GM23338 (cell line): ENCODE data around the gene PDLIM5. TPM values are rescaled to one million over a fixed set of nuclear protein-coding genes. Genes with fewer than 3 reads are reported as not detected.

Experiments used
- ATAC-seq: fragments of 200-7000 bp; cut with Tn5 transposase; 3 replicates; pipeline ENCODE4 v1.9.1; 2020
- DNase-seq: peaks from one replicate; pipeline ENCODE4 v3.0.0-alpha.2; 2015; ENCODE audit warnings: low spot score
- H2AFZ ChIP-seq: fragments of 200-600 bp; sonication (generic); 2 replicates; pipeline ENCODE4 v1.8.0; 2016; ENCODE audit warnings: antibody characterized with exemption, mild to moderate bottlenecking, moderate library complexity
- H3F3A ChIP-seq: fragments of 200-600 bp; sonication (generic); replicated peaks from 2 replicates; pipeline ENCODE4 v1.8.0; 2017; ENCODE audit warnings: antibody characterized with exemption, mixed run types, low read depth
- H3K27ac ChIP-seq: fragments of 200-600 bp; sonication (generic); 2 replicates; pipeline ENCODE4 v1.6.1; 2016; ENCODE audit warnings: low read depth
- H3K27me3 ChIP-seq: fragments of 200-600 bp; sonication (generic); 2 replicates; pipeline ENCODE4 v1.8.0; 2016; ENCODE audit warnings: mild to moderate bottlenecking, mixed run types, moderate library complexity; ENCODE audit not compliant: insufficient read depth
- H3K36me3 ChIP-seq: fragments of 200-600 bp; sonication (generic); 2 replicates; pipeline ENCODE4 v1.8.0; 2016; ENCODE audit warnings: mild to moderate bottlenecking; ENCODE audit not compliant: insufficient read depth
- H3K4me1 ChIP-seq: fragments of 200-600 bp; sonication (generic); 2 replicates; pipeline ENCODE4 v1.8.0; 2016; ENCODE audit warnings: mild to moderate bottlenecking, moderate library complexity; ENCODE audit not compliant: insufficient read depth
- H3K4me2 ChIP-seq: fragments of 200-600 bp; sonication (generic); 2 replicates; pipeline ENCODE4 v1.7.1; 2017; ENCODE audit warnings: mixed run types
- H3K4me3 ChIP-seq: fragments of 200-600 bp; sonication (generic); 2 replicates; pipeline ENCODE4 v1.6.1; 2016; ENCODE audit warnings: mixed run types
- H3K79me2 ChIP-seq: fragments of 200-600 bp; sonication (generic); replicated peaks from 2 replicates; pipeline ENCODE4 v1.8.0; 2017; ENCODE audit warnings: mild to moderate bottlenecking; ENCODE audit not compliant: insufficient read depth
- H3K9me2 ChIP-seq: fragments of 200-600 bp; sonication (generic); 2 replicates; pipeline ENCODE4 v1.8.0; 2017; ENCODE audit not compliant: insufficient read depth
- H4K20me1 ChIP-seq: fragments of 200-600 bp; sonication (generic); replicated peaks from 2 replicates; pipeline ENCODE4 v1.8.0; 2017; ENCODE audit warnings: mild to moderate bottlenecking; ENCODE audit not compliant: insufficient read depth
- H3K27ac Mint-ChIP-seq: 2 replicates; pipeline ENCODE4 v1.8.0; 2020; ENCODE audit warnings: inconsistent platforms, mild to moderate bottlenecking, moderate library complexity, mixed read lengths
- H3K27me3 Mint-ChIP-seq: 3 replicates; pipeline ENCODE4 v1.8.0; 2022; ENCODE audit warnings: low read depth, mild to moderate bottlenecking, moderate library complexity, mixed read lengths, inconsistent platforms; ENCODE audit not compliant: insufficient read depth, poor library complexity
- H3K36me3 Mint-ChIP-seq: 3 replicates; pipeline ENCODE4 v1.8.0; 2021; ENCODE audit warnings: low read depth, mild to moderate bottlenecking, inconsistent platforms, moderate library complexity, mixed read lengths
- H3K4me1 Mint-ChIP-seq: 3 replicates; pipeline ENCODE4 v1.8.0; 2020; ENCODE audit warnings: mild to moderate bottlenecking, inconsistent platforms, mixed read lengths
- H3K4me3 Mint-ChIP-seq: 3 replicates; pipeline ENCODE4 v1.8.0; 2021; ENCODE audit warnings: moderate library complexity, mild to moderate bottlenecking, inconsistent platforms, mixed read lengths
- H3K9me3 Mint-ChIP-seq: 3 replicates; pipeline ENCODE4 v1.8.0; 2020; ENCODE audit warnings: moderate library complexity, mild to moderate bottlenecking, inconsistent platforms, mixed read lengths
- CREB1 ChIP-seq: fragments of 250-450 bp; sonication (Bioruptor Pico); IDR thresholded peaks from 2 replicates; pipeline ENCODE4 v1.5.0; 2020; ENCODE audit warnings: low read depth, mild to moderate bottlenecking, moderate library complexity
- EZH2phosphoT487 ChIP-seq: fragments of 200-600 bp; sonication (generic); IDR thresholded peaks from one replicate; pipeline ENCODE4 v1.8.1; 2018; ENCODE audit warnings: antibody characterized with exemption; ENCODE audit not compliant: unreplicated experiment
- JUNB ChIP-seq: IDR thresholded peaks from one replicate; pipeline ENCODE4 v1.6.1; 2016; ENCODE audit warnings: antibody characterized with exemption; ENCODE audit not compliant: unreplicated experiment
- NANOG ChIP-seq: IDR thresholded peaks from 2 replicates; pipeline ENCODE4 v1.6.1; 2016; ENCODE audit warnings: antibody characterized with exemption, borderline replicate concordance
- STAT1 ChIP-seq: IDR thresholded peaks from one replicate; pipeline ENCODE4 v1.6.1; 2016; ENCODE audit warnings: antibody characterized with exemption; ENCODE audit not compliant: unreplicated experiment
- ZNF114 ChIP-seq: fragments of 250-450 bp; sonication (Bioruptor Pico); IDR thresholded peaks from 2 replicates; pipeline ENCODE4 v1.5.0; 2020; ENCODE audit warnings: mild to moderate bottlenecking, moderate library complexity
- ZNF331 ChIP-seq: fragments of 250-450 bp; sonication (Bioruptor Pico); IDR thresholded peaks from 2 replicates; pipeline ENCODE4 v1.5.0; 2020; ENCODE audit warnings: low read depth, mild to moderate bottlenecking, moderate library complexity
- polyA plus RNA-seq: library from polyadenylated mRNA; unstranded; fragments of >200 nt; fragmentation: Nextera tagmentation; extraction: Ambion mirVana; gene quantifications from 2 replicates; pipeline ENCODE4 v1.2.1, GENCODE V29; 2016
- total RNA-seq: library from RNA; depleted of rRNA; stranded (reverse); fragments of >200 nt; shearing (Covaris generic); gene quantifications from 2 replicates; pipeline ENCODE4 v1.2.3, GENCODE V29; 2014
- TF ChIP-seq, protein P1 (sequence below): fragments of 250-450 bp; sonication (Bioruptor Pico); IDR thresholded peaks from 2 replicates; pipeline ENCODE4 v1.5.0; 2020; ENCODE audit warnings: mild to moderate bottlenecking, moderate library complexity
- TF ChIP-seq, protein P2 (sequence below), 2 experiments: fragments of 200-600 bp in 1 of 2; sonication (generic) in 1 of 2; conservative IDR thresholded peaks; 2 replicates each; pipeline versions ENCODE4 v1.5.1 to v1.6.1; 2016 to 2017; ENCODE audit warnings: antibody characterized with exemption in 2 of 2, low read depth in 2 of 2, mild to moderate bottlenecking in 2 of 2, moderate library complexity in 1 of 2

PDLIM5 gene
- total and polyA plus RNA-seq, 2 experiments from 2014 or later = 45.2 to 53.0 TPM

GRCh38 chr4:94461506-94461905, 9.8 kb downstream of the PDLIM5 start:
- TF ChIP-seq STAT1 = no peak
- no peak for TF ChIP-seq NANOG
- TF ChIP-seq EZH2phosphoT487 = no peak
- no peak for TF ChIP-seq JUNB
- TF ChIP-seq CREB1 (CRISPR knock-in tag) = no peak
- H3K27me3 Mint-ChIP-seq = peaks cover 6% of the 10 kb centered on the region
- Histone ChIP-seq H2AFZ (no peak overlapping the region), H3K79me2 (peaks cover 67% of the 10 kb centered on the region), H3K9me2 (no peaks in the 10 kb centered on the region), H3F3A (no peaks in the 10 kb centered on the region), H3K4me3 (no peak overlapping the region), H3K27me3 (no peaks in the 10 kb centered on the region), H3K4me2 (0 out of 2 replicates have a peak overlapping the region, but pooled peaks have one; percentile 39), H3K36me3 (no peaks in the 10 kb centered on the region), H3K27ac (0 out of 2 replicates have a peak overlapping the region, but pooled peaks have one; percentile 52), H4K20me1 (no peaks in the 10 kb centered on the region), H3K4me1 (peaks cover 54% of the 10 kb centered on the region)
- DNase-seq (no peak), ATAC-seq (no peak)
- no peaks in the 10 kb centered on the region for H3K36me3 Mint-ChIP-seq
- H3K4me1 Mint-ChIP-seq = peaks cover 56% of the 10 kb centered on the region
- peak overlapping the region; percentile 75; the same call in 1 of the 2 replicates for H3K27ac Mint-ChIP-seq
- no peak overlapping the region for H3K4me3 Mint-ChIP-seq
- no peaks in the 10 kb centered on the region for H3K9me3 Mint-ChIP-seq

DNA sequence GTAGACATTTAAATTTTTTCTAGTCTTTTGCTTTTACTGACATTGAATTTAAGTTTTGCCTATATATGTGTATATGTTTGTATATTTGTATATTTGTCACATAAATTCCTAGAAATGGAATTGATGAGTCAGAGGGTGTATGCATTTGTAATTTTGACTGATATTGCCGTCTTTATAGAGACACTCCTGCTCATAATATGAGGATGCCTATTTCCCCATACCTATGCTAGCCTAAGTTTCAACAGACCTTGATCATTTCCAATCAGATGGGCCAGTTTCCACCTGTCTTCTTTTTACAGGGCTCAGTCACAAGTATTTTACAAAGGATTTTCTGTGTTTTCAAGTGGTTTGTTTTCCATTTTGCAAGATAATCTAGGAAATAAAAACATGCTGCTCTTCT, 10.8 kb downstream of the PDLIM5 start:
- Histone ChIP-seq H2AFZ (no peak overlapping the region), H3K36me3 (no peaks in the 10 kb centered on the region), H3F3A (no peaks in the 10 kb centered on the region), H3K27ac (no peak overlapping the region), H3K4me1 (peaks cover 45% of the 10 kb centered on the region), H3K4me2 (no peak overlapping the region), H3K9me2 (no peaks in the 10 kb centered on the region), H3K27me3 (no peaks in the 10 kb centered on the region), H4K20me1 (no peaks in the 10 kb centered on the region), H3K79me2 (peaks cover 69% of the 10 kb centered on the region), H3K4me3 (no peak overlapping the region)
- no peak overlapping the region for H3K4me3 Mint-ChIP-seq
- no peak for DNase-seq
- no peaks in the 10 kb centered on the region for H3K36me3 Mint-ChIP-seq
- H3K9me3 Mint-ChIP-seq = no peaks in the 10 kb centered on the region
- peaks cover 6% of the 10 kb centered on the region for H3K27me3 Mint-ChIP-seq
- no peak for TF ChIP-seq ZNF331 (CRISPR knock-in tag)
- TF ChIP-seq, protein P1, sequence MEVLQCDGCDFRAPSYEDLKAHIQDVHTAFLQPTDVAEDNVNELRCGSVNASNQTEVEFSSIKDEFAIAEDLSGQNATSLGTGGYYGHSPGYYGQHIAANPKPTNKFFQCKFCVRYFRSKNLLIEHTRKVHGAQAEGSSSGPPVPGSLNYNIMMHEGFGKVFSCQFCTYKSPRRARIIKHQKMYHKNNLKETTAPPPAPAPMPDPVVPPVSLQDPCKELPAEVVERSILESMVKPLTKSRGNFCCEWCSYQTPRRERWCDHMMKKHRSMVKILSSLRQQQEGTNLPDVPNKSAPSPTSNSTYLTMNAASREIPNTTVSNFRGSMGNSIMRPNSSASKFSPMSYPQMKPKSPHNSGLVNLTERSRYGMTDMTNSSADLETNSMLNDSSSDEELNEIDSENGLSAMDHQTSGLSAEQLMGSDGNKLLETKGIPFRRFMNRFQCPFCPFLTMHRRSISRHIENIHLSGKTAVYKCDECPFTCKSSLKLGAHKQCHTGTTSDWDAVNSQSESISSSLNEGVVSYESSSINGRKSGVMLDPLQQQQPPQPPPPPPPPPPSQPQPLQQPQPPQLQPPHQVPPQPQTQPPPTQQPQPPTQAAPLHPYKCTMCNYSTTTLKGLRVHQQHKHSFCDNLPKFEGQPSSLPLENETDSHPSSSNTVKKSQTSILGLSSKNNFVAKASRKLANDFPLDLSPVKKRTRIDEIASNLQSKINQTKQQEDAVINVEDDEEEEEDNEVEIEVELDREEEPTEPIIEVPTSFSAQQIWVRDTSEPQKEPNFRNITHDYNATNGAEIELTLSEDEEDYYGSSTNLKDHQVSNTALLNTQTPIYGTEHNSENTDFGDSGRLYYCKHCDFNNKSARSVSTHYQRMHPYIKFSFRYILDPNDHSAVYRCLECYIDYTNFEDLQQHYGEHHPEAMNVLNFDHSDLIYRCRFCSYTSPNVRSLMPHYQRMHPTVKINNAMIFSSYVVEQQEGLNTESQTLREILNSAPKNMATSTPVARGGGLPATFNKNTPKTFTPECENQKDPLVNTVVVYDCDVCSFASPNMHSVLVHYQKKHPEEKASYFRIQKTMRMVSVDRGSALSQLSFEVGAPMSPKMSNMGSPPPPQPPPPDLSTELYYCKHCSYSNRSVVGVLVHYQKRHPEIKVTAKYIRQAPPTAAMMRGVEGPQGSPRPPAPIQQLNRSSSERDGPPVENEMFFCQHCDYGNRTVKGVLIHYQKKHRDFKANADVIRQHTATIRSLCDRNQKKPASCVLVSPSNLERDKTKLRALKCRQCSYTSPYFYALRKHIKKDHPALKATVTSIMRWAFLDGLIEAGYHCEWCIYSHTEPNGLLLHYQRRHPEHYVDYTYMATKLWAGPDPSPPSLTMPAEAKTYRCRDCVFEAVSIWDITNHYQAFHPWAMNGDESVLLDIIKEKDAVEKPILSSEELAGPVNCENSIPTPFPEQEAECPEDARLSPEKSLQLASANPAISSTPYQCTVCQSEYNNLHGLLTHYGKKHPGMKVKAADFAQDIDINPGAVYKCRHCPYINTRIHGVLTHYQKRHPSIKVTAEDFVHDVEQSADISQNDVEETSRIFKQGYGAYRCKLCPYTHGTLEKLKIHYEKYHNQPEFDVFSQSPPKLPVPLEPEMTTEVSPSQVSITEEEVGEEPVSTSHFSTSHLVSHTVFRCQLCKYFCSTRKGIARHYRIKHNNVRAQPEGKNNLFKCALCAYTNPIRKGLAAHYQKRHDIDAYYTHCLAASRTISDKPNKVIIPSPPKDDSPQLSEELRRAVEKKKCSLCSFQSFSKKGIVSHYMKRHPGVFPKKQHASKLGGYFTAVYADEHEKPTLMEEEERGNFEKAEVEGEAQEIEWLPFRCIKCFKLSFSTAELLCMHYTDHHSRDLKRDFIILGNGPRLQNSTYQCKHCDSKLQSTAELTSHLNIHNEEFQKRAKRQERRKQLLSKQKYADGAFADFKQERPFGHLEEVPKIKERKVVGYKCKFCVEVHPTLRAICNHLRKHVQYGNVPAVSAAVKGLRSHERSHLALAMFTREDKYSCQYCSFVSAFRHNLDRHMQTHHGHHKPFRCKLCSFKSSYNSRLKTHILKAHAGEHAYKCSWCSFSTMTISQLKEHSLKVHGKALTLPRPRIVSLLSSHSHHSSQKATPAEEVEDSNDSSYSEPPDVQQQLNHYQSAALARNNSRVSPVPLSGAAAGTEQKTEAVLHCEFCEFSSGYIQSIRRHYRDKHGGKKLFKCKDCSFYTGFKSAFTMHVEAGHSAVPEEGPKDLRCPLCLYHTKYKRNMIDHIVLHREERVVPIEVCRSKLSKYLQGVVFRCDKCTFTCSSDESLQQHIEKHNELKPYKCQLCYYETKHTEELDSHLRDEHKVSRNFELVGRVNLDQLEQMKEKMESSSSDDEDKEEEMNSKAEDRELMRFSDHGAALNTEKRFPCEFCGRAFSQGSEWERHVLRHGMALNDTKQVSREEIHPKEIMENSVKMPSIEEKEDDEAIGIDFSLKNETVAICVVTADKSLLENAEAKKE (CRISPR knock-in tag) = no peak
- no peak for TF ChIP-seq ZNF114
- TF ChIP-seq EZH2phosphoT487 = no peak
- no peak for TF ChIP-seq NANOG
- TF ChIP-seq JUNB = no peak
- TF ChIP-seq, protein P2, sequence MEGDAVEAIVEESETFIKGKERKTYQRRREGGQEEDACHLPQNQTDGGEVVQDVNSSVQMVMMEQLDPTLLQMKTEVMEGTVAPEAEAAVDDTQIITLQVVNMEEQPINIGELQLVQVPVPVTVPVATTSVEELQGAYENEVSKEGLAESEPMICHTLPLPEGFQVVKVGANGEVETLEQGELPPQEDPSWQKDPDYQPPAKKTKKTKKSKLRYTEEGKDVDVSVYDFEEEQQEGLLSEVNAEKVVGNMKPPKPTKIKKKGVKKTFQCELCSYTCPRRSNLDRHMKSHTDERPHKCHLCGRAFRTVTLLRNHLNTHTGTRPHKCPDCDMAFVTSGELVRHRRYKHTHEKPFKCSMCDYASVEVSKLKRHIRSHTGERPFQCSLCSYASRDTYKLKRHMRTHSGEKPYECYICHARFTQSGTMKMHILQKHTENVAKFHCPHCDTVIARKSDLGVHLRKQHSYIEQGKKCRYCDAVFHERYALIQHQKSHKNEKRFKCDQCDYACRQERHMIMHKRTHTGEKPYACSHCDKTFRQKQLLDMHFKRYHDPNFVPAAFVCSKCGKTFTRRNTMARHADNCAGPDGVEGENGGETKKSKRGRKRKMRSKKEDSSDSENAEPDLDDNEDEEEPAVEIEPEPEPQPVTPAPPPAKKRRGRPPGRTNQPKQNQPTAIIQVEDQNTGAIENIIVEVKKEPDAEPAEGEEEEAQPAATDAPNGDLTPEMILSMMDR (conservative IDR thresholded peaks at IDR 0.05; ENCODE audit: low read depth in 2 of 2) = no peak
- no peak for ATAC-seq
- H3K27ac Mint-ChIP-seq = no peak overlapping the region
- peaks cover 51% of the 10 kb centered on the region for H3K4me1 Mint-ChIP-seq
